ENCODE data around the gene ANTXR1.

- TF ChIP-seq POLR2A (IDR thresholded peaks at IDR 0.05) (no peak), EP300 (IDR thresholded peaks at IDR 0.05; ENCODE audit: low read depth) (no peak), POLR2AphosphoS5 (IDR thresholded peaks at IDR 0.05) (no peak)
- TF ChIP-seq, protein P1, sequence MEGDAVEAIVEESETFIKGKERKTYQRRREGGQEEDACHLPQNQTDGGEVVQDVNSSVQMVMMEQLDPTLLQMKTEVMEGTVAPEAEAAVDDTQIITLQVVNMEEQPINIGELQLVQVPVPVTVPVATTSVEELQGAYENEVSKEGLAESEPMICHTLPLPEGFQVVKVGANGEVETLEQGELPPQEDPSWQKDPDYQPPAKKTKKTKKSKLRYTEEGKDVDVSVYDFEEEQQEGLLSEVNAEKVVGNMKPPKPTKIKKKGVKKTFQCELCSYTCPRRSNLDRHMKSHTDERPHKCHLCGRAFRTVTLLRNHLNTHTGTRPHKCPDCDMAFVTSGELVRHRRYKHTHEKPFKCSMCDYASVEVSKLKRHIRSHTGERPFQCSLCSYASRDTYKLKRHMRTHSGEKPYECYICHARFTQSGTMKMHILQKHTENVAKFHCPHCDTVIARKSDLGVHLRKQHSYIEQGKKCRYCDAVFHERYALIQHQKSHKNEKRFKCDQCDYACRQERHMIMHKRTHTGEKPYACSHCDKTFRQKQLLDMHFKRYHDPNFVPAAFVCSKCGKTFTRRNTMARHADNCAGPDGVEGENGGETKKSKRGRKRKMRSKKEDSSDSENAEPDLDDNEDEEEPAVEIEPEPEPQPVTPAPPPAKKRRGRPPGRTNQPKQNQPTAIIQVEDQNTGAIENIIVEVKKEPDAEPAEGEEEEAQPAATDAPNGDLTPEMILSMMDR (IDR thresholded peaks at IDR 0.05): no peak
Observed at GRCh38 chr2:69033461-69034095, 20.6 kb downstream of the ANTXR1 start.
